Cortex of kidney (tissue), 1 donor: ENCODE data around the gene EIF1B.
"Not testable (repeated sequence)": the region's sequence is repeated elsewhere in the genome, so short reads cannot be mapped to it uniquely, and the experiment has no call there.

Experiments used
- DNase-seq: peaks from one replicate; lab custom pipeline; 2025; lab: John Stamatoyannopoulos, UW

EIF1B gene

GRCh38 chr3:40309418-40309924, at the start of gene EIF1B:
EIF1B (plus strand) TSS chr3:40309707; CDS start chr3:40309942, 235 bp downstream.
- DNase-seq = peak; percentile 89

DNA sequence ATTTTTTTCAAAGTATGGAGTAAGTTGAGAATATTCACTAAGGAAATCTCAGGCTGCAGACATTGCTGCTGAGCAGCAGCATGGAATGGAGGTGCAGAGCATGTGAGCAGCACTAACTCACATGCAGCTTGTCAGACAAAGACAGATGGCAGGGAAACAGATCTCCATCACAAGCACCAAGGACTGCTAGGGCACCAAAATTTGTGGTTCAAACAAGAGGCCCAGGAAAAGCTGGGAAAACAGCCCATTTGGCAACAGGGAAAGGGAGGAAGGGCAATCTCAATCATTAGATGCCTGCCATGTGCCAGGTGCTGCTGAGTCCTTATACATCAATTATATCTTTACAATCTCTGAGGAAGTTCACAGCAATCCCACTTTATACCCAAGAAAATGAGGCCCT, 47.2 kb upstream of the EIF1B start:
- no peak for DNase-seq

GRCh38 chr3:40264451-40264850, 45.1 kb upstream of the EIF1B start:
- no peak for DNase-seq

DNA sequence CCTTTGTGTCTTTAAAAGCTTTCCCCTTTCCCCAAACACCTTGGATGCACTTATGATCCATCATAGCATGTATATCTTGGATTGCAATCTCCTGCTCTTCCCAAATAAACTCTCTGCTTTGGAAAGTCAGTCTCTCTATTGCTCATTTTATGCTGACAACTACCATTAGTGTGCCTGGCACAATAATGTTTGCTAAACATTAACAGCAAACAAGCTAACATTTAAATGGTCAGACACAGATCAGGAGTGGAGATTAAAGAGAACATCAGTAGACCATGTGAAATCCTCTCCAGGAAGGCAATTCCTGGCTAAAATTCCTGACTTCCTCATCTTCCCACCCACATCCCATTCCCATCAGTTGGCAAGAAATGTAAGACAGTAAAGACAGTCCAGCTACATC, 44.3 kb upstream of the EIF1B start:
- DNase-seq = no peak

DNA sequence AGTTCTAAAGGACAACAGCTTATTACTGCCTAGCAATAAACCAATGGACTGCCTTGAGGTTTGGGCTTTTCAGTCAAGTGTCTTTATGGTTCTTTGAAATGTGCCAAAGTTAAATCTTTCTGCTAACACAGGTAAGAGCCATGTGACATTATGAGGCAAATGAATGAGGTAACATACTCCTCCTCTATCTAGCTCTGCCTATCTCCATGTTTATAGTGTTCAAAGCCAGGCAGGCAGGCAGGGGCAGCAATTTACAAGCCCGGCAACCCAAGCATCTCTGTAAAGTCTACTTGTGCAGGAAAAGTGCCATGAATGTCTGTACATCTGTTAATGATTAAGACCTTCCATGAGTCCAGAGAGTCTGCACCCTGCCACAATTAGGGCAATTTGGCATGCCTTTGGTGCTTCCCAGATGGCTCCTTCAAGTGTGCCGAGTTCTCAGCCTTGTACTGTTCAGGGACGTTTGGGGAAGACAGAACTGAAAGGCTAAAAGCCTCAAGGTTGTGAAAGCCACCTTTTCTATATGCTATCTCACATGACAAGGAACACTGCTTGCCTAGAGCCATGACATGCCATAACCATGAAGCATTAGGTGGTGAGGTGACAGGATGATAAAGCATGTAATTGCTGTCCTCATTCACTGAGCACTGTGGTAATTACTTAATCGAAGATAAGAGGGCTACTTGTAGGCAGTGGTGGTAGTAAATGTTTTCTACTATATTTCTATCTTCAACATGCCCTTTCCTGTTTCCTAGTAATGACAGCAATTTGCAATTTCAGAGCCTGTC, 41.4 kb upstream of the EIF1B start:
- no peak for DNase-seq

GRCh38 chr3:40268802-40269524, 40.5 kb upstream of the EIF1B start:
- DNase-seq = no peak

- DNase-seq = no peak
These were observed 30.7 kb upstream of the EIF1B start for GRCh38 chr3:40278791-40279190.

DNA sequence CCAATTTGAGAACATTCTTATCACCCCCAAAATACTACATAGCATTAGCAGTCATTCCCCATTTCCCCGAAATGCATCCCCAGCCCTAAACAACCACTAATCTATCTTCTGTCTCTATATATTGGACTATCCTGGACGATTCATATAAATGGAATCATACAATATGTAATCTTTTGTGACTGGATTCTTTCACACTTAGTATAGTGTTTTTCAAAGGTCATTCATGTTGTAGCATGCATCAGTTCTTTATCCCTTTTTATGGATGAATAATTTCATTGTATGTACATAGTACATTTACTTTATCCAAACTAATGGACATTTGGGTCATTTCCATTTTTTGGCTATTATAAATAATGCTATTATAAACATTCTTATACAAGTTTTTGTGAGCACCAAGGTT, 27.5 kb upstream of the EIF1B start:
- DNase-seq = no peak

GRCh38 chr3:40283057-40283456, 26.4 kb upstream of the EIF1B start:
- not testable (repeated sequence) for DNase-seq

DNA sequence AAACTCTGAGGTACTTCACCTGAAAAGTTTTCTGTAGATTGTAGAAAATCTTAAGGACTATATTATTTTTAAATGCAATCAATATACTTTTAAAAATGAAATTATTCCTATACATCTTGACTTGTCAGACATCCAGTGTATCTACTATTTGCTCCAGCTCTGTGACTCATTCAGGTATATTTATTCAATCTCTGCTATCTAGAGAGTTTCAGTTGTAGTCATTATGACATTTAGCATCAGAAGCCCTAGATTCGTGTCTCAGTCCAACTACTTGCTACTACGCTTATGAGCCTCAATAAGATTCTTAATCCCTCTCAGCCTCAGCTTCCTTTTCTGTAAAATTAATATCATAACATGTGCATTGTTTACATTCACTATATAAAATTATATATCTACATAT, 22.3 kb upstream of the EIF1B start:
- no peak for DNase-seq

GRCh38 chr3:40290396-40290795, 19.1 kb upstream of the EIF1B start:
- DNase-seq = no peak

- no peak for DNase-seq
These were observed 18.0 kb upstream of the EIF1B start for GRCh38 chr3:40291471-40291870.

DNA sequence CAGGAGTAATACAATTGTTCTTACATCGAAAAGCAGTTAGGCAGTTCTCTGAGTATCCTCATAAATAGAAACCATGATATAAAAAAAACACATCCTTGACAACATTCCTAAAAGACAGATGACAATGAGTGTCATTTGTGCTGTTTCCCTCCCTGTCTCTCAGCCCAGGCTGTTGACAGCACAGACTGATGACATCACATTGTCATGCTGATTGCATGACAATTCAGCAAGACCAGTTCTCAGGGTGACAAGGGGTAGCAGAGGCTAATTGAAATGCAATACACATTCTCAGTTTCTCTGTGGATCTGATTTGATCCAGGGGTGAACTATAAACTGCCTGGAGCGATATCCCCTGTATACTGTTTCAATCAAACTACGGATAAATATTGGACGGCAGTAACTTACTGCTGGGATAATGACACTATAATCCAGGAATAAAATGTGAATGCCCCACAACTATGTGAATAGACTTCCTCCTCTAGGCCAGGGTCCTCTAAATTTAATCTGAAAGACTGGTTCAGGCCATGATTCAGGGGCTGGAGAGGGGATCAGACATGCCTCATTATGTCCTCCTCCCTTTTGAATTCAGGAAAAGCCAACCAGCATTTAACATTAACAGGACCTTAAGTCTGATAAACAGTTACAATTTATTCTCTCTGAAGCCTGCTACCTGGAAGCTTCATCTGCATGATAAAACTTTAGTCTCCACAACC, 16.7 kb upstream of the EIF1B start:
- no peak for DNase-seq

- DNase-seq = no peak
These were observed 15.1 kb upstream of the EIF1B start for GRCh38 chr3:40294434-40294833.

- no peak for DNase-seq
These were observed 11.4 kb upstream of the EIF1B start for GRCh38 chr3:40298075-40298474.

GRCh38 chr3:40299130-40299720, 10.3 kb upstream of the EIF1B start:
- no peak for DNase-seq

DNA sequence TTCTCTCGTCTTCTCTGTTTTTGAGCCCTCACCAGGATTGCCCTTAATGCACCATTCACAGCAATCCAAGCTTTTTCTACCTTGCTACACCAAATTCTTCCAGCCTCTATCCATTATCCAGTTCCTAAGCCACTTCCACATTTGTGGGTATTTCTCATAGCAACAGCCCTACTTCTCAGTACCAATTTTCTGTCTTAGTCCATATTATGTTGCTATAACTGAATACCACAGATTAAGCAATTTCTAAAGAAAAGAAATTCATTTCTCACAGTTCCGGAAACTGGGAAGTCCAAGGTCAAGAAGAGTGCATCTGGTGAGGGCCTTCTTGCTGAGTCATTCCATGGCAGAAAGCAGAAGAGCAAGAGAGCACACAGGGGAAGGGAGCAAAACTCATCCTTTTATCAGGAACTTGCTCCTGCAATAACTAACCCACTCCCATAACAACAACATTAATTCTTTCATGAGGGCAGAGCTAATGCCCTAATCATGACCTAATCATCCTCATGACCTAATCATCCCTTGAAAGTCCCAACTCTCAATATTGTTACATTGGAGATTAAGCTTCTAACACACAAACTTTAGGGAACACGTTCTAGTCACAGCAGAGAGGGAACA, 9.7 kb upstream of the EIF1B start:
- DNase-seq = no peak

DNA sequence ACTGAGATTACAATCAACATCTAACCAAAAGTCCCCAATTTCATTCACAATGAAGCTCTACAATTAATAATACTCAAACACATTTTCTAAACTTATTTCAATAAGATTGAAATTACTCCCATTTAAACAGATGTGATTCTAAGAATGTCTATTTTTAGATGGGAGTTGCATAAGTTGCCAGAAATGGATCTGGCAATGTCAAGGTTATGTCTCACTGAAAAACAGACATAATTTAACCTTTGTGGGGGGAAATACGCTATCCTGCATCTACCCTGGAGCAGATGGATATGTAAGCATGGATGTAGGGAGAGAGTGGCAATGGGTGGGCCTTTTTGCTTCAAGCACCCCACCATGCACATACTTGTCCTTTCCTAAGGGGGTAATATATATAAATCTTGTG, 6.7 kb upstream of the EIF1B start:
- DNase-seq = no peak

GRCh38 chr3:40304352-40304751, 5.2 kb upstream of the EIF1B start:
- DNase-seq = no peak

- DNase-seq = no peak
These were observed 3.2 kb upstream of the EIF1B start for GRCh38 chr3:40306336-40306735.

DNA sequence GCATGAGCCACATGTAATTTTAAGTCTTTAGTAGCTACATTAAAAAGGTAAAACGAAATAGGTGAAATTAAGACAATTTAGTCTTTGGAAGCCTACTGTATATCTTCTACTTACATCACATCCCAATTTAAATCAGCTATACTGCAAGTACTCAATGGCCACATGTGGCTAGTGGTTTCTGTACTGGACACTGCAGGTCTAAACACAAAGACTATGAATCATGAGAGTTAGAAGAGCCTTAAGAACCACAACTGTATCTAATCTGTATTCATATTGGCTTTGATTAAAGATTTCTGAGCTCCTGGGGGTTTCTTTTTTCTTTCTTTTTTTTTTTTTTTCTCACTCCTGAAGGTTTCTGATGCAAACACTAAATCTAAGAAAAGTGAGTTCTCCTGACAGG, 2.3 kb upstream of the EIF1B start:
- no peak for DNase-seq
